HG03432 (cell line): Measurements from ENCODE around the gene MPZL1.

ENCODE experiments used
- ATAC-seq: cut with Tn5 transposase; IDR thresholded peaks from one replicate; pipeline ENCODE4 v1.9.1; 2021; ENCODE audit warnings: mild to moderate bottlenecking, moderate library complexity; ENCODE audit not compliant: unreplicated experiment

MPZL1 gene

GRCh38 chr1:167748906-167749305 lies 27.1 kb downstream of the MPZL1 start:
- no peak for ATAC-seq

DNA sequence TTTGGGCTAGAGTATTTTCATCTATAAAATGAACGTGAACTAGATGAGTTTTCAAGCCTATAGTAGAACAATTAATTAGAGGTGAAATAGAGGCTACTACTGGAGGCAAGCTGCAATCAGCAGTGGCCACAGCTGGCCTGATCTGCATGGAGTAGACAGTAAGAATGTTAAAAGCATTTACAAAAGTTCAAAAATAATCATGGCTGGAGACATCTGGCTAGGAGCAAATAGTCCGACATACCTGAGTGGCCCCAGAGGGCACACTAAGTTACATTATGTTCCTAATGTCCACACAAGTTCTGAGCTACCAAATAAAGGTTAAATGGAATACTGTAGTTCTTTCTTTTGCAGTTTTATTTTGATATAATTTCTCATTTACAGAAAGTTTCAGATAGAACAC lies 28.0 kb downstream of the MPZL1 start:
- no peak for ATAC-seq

DNA sequence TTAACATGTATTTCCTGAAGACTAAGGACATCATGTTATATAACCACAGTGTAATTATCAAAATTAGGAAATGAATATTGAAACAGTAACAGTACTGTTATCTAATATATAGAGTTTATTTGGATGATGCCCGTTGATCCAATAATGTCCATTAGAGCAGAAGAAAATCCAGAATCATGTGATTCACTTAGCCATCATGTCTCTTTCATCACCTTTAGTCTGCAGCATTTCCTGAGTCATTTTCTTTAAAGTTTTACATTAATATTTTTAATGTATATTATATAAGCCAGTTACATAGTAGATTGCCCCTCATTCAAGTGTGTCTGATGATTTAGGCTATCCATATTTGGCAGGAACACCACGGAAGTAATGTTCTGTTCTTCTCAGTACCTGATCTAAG lies 28.9 kb downstream of the MPZL1 start:
- no peak for ATAC-seq

DNA sequence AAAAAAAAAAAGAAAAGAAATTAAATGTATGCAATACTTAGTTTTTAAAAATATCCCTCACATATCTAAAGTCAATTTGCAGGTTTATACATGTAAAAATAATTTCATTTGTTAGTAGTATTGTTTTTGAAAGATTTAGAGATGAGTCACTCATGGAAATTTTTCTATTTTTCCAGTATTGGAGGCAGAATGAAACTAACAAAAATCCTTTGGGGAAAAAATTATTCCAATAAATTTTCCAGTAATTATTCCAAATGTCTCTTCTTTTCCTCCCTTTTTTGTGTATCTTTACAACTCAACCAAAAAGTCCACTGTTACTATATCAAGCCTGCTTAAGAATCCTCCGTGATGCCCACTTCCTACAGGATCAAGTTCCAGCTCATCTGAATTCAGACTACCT lies 29.9 kb downstream of the MPZL1 start:
- no peak for ATAC-seq

DNA sequence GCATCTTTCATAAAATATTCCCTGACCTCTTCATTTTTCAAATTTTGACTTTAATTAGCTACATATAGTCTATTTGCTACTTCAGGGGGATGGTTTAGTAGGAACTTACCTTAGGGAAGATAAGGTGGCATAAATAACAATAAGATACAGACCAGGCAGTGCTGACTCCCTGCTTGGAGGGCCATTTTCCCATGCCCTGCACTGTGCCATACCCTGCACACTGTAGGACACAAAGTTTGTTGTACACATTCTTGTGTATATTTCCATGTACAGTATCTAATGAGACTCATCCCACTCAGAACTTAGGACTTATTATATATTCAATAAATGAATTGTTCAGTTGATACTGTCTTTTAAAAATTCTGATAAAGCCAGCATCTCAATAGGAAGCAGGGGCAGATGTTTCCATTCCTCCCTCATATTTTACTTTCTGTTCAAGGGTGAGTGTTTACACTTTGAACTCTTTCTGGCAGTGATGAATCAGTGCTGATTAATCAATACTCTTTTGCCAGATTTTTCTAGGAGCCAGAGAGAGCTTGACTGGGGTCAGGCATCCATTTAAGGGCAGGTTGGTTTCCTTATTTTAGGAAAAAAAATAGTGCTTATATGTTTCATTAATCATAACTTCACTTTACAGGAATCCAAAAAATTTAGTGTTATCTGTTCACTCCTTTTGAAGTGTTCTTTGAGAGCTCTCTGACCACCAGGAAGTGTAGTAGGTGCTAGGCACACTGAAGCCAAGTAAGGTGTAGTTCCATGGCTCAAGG lies 30.6 kb downstream of the MPZL1 start:
- ATAC-seq, result peak; percentile 36

- no peak for ATAC-seq
Observed at GRCh38 chr1:167755654-167756053, 33.9 kb downstream of the MPZL1 start.

GRCh38 chr1:167756730-167757405 lies 35.1 kb downstream of the MPZL1 start:
- no peak for ATAC-seq

DNA sequence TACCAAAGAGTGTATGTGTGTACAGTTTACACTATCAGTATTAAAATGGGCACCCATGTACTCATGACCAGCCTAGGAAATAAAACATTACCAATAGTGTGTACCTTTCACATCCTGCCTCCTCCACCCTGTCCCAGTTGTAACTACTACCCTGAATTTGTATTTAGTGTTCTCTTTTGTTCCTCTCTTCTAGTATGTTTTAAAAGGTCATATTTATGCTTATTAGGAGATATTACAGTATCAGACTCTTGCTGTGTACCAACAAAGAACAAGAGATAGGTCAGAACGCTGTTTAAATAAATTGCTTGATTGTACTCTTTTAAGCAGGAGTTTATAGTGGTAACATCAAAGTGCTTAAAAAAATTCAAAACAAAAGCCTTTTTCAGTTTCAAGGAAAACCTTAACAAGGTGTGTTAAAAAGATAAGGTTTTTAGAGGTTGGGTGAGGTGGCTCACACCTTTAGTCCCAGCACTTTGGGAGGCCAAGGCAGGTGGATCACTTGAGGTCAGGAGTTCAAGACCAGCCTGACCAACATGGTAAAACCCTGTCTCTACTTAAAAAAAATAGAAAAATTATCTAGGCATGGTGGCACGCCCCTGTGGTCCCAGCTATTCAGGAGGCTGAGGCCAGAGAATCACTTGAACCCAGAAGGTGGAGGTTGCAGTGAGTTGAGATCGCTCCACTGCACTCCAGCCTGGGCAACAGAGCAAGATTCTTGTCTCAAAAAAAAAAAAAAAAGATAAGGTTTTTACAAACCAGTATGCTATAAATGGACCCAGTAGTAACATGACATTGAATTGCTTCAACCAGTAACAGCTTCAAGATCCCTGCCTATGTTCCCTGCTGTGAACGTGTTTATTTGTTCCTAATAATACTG lies 35.9 kb downstream of the MPZL1 start:
- ATAC-seq, result no peak

- no peak for ATAC-seq
Observed at GRCh38 chr1:167761400-167761799, 39.6 kb downstream of the MPZL1 start.

DNA sequence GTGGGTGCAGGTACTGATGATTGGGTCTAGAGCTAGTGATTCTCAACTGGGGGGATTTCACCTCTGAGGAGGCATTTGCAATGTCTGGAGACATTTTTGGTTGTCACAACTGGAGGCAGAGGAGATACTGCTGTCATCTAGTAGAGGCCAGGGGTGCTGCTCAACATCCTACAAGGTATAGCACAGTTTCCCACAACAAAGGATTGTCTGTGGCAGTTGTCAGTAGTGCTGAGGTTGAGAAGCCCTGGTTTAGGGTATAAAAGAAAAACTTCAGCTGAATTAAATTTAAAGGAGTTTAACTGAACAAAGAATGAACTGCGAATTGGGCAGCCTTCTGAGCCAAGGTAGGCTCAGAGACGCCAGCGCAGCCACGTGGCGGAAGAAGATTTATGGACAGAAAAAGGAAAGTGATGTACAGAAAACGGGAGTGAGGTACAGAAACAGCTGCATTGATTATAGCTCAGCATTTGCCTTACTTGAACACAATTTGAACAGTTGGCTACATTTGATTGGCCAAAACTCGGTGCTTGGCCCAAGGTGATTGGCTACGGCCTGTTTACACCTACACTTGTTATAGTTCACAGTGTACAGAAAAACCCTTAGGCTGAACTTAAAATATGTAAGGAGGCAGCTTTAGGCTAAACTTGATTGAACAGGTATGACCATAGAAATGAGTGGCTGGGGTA lies 40.4 kb downstream of the MPZL1 start:
- ATAC-seq, result no peak

DNA sequence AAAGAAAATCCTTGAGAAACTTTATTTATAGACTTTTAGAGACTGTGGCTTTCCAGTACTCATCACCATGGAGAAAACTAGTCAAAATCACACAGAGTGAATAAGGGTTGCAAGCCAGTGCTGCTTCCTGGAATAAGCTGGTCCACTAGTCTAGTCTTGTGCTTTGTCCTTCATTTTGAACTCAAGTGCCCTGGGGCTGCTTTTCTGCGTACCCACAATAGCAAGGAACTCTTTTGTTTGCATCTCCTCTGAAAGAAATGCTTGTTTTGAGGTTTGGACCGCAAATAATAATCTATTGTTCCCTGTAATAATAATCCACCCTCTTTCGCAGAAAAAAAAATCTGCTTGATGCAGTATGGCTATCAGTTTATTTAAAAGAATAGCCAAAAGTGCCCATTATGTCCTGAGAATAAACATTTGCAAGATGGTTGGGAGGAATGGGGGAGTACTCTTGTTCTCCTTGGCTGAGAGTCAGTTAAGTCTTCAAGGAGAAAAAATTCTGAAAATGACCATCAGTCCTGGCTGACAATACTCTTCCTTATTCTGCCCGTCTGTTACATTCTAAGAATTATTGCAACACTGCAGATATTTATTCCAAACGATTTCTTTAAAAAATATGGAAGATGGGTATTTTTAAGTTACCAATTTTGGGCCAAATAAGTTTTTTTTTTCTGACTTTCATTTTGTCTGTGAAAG lies 41.9 kb downstream of the MPZL1 start:
- ATAC-seq, result no peak

DNA sequence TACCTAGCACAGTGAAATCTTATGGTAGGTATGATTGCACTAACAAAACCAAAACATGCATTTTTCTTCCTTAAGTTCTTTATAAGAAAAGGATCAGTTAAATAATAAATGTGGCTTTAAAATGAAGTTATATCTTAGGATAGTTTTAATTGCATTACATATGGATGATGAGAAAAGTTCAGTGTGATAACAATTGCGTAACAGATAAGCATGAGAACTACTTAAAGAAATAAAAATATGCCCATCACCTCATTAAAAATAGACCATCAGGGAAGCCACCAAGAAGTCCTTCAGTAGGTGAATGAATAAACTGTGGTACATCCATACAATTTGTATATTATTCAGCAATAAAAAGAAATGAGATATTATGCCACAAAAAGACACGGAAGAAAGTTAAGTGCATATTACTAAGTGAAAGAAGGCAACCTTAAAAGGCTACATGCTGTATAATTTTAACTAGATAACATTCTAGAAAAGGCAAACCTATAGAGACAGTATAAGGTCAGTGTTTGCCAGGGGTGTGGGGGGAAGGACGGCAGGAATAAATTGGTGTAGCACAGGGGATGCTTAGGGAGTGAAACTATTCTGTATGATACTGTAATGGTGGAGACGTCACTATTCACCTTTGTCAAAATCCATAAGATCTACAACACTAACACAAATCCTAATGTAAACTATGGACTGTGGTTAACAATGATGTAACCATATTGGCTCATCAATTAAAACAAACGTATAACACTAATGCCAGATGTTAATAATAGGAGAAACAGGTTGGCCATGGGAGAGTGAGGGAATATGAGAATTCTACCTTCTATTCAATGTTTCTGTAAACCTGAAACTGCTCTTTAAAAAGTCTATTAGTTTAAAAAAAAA lies 42.9 kb downstream of the MPZL1 start:
- no peak for ATAC-seq

- no peak for ATAC-seq
Observed at GRCh38 chr1:167765496-167765895, 43.7 kb downstream of the MPZL1 start.

- ATAC-seq, result no peak
Observed at GRCh38 chr1:167766538-167766937, 44.8 kb downstream of the MPZL1 start.

DNA sequence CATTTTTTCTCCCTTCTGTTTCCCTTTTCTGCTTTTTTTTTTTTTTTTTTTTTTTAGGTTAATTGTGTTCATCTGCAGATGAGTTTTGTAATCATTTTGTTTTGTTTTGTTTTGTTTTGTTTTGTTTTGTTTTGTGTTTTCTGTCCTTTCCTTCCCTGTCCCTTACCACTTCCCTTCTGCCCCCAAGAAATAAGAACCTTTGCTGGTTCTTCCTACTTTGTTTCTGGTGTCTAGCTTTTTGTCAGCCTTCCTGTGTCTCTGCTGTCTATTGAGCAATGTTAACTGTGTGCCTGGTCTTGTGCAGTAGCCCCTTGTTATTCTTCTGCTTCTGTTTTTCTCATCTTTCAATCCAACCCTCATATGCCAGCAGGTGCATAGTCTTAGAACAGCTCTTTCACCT lies 46.0 kb downstream of the MPZL1 start:
- no peak for ATAC-seq

DNA sequence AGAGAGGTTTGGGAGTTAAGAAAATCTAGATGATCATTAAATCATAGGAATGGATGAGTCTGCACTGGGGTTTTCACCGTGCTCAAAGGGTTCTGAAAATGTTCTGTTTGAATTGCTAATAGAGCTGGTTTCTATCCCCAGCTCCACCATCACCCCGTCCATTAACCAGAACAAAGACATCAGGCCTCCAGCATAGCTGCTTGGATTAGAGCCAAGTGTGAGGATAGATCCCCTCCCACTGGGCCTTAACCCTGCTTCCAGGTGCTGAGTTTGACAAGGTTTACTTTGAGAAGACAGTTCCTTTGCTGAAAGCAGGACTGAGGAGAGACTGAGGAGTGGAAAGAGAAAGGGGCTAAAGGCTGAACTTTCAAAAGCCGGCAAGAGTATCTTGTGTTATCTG lies 48.3 kb downstream of the MPZL1 start:
- ATAC-seq, result no peak

GRCh38 chr1:167772436-167772835 lies 50.7 kb downstream of the MPZL1 start:
- no peak for ATAC-seq

DNA sequence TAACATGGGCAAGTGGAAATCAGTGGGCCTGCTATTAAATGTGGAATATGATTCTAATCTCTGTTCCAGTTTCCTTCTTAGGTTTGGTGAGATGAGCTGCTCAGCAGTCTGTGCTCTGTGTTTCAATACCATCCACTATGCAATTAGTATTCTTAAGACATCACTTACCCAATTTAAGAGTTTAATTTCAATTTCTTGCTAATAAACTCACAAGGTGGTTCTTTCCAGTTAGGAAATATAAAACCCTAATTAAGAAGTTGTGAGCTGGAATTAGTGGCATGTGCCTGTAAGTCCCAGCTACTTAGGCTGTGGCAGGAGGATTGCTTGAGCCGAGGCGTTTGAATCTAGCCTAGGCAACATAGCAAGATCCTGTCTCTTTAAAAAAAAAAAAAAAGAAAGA lies 51.7 kb downstream of the MPZL1 start:
- ATAC-seq, result no peak

- ATAC-seq, result no peak
Observed at GRCh38 chr1:167774710-167775109, 52.9 kb downstream of the MPZL1 start.

GRCh38 chr1:167775178-167775577 lies 53.4 kb downstream of the MPZL1 start:
- ATAC-seq, result no peak
